Liver (tissue), 9 donors: ENCODE results near the gene CALU. TPM values are rescaled to one million over a fixed set of nuclear protein-coding genes. Genes with fewer than 3 reads are reported as not detected.

Experiments
- DNase-seq: peaks from one replicate; pipeline ENCODE4 v3.0.0-alpha.2; 2017; ENCODE audit warnings: low spot score
- H3K27ac ChIP-seq, 2 donors: one replicate each; pipeline ENCODE4 v1.7.0; 2013; ENCODE audit warnings: inconsistent platforms in 2 of 2, low read length in 2 of 2, control low read depth in 1 of 2, low read depth in 1 of 2, mild to moderate bottlenecking in 1 of 2
- H3K27me3 ChIP-seq, 4 donors: one replicate each; pipeline versions ENCODE4 v1.6.1 to v1.7.0; 2013; ENCODE audit warnings: low read length in 3 of 4, inconsistent platforms in 1 of 4, mild to moderate bottlenecking in 1 of 4, moderate library complexity in 1 of 4; ENCODE audit not compliant: control insufficient read depth in 4 of 4, insufficient read depth in 4 of 4
- H3K36me3 ChIP-seq, 4 donors: one replicate each; pipeline versions ENCODE4 v1.6.1 to v1.7.0; 2013; ENCODE audit warnings: low read length in 3 of 4, mild to moderate bottlenecking in 3 of 4, low read depth in 1 of 4, moderate library complexity in 1 of 4; ENCODE audit not compliant: control insufficient read depth in 4 of 4, insufficient read depth in 3 of 4
- H3K4me1 ChIP-seq, 4 donors: one replicate each; pipeline versions ENCODE4 v1.6.1 to v1.7.0; 2013; ENCODE audit warnings: low read length in 3 of 4, mild to moderate bottlenecking in 3 of 4, moderate library complexity in 1 of 4; ENCODE audit not compliant: control insufficient read depth in 4 of 4, insufficient read depth in 4 of 4
- H3K4me3 ChIP-seq, 3 donors: one replicate each; pipeline versions ENCODE4 v1.6.1 to v1.7.0; 2013; ENCODE audit warnings: low read length in 3 of 3, control low read depth in 1 of 3, low read depth in 1 of 3, mild to moderate bottlenecking in 1 of 3
- H3K9ac ChIP-seq, 2 donors: one replicate each; pipeline ENCODE4 v1.7.0; 2013; ENCODE audit warnings: low read length in 2 of 2, mild to moderate bottlenecking in 2 of 2, moderate library complexity in 2 of 2, control low read depth in 1 of 2, low read depth in 1 of 2
- H3K9me3 ChIP-seq, 4 donors: one replicate each; pipeline versions ENCODE4 v1.6.1 to v1.7.0; 2013; ENCODE audit warnings: low read length in 3 of 4; ENCODE audit not compliant: control insufficient read depth in 4 of 4
- ATF3 ChIP-seq: IDR thresholded peaks from 2 replicates; pipeline ENCODE4 v1.6.1; 2016; ENCODE audit warnings: antibody characterized with exemption
- CTCF ChIP-seq: fragments of 150-350 bp; IDR thresholded peaks from 2 replicates; pipeline ENCODE4 v1.5.1; 2017; ENCODE audit warnings: improper control_type of control experiment, low read depth, low read length; ENCODE audit not compliant: missing input control
- EGR1 ChIP-seq, 2 donors: IDR thresholded peaks; 2 replicates each; pipeline ENCODE4 v1.6.1; 2016 to 2018; ENCODE audit warnings: antibody characterized with exemption in 2 of 2, low read depth in 2 of 2
- FOXA1 ChIP-seq: IDR thresholded peaks from 2 replicates; pipeline ENCODE4 v1.6.1; 2016; ENCODE audit warnings: antibody characterized with exemption
- FOXA2 ChIP-seq: IDR thresholded peaks from 2 replicates; pipeline ENCODE4 v1.6.1; 2016; ENCODE audit warnings: antibody characterized with exemption
- GABPA ChIP-seq, 2 donors: IDR thresholded peaks in 1 of 2; conservative IDR thresholded peaks in 1 of 2; 2 replicates each; pipeline ENCODE4 v1.6.1; 2016; ENCODE audit warnings: antibody characterized with exemption in 2 of 2, mild to moderate bottlenecking in 1 of 2, moderate library complexity in 1 of 2
- HNF4A ChIP-seq, 2 donors: conservative IDR thresholded peaks; 2 replicates each; pipeline ENCODE4 v1.6.1; 2016; ENCODE audit warnings: antibody characterized with exemption in 2 of 2, mild to moderate bottlenecking in 2 of 2
- HNF4G ChIP-seq: IDR thresholded peaks from 2 replicates; pipeline ENCODE4 v1.6.1; 2016; ENCODE audit warnings: antibody characterized with exemption
- JUND ChIP-seq, 2 donors: IDR thresholded peaks; 2 replicates each; pipeline ENCODE4 v1.6.1; 2016; ENCODE audit warnings: antibody characterized with exemption in 2 of 2
- MAX ChIP-seq: IDR thresholded peaks from 2 replicates; pipeline ENCODE4 v1.6.1; 2016; ENCODE audit warnings: antibody characterized with exemption
- NR2F2 ChIP-seq: IDR thresholded peaks from 2 replicates; pipeline ENCODE4 v1.6.1; 2016; ENCODE audit warnings: antibody characterized with exemption
- RAD21 ChIP-seq, 2 donors: IDR thresholded peaks; 2 replicates each; pipeline ENCODE4 v1.6.1; 2016; ENCODE audit warnings: antibody characterized with exemption in 2 of 2, mild to moderate bottlenecking in 2 of 2
- REST ChIP-seq: IDR thresholded peaks from 2 replicates; pipeline ENCODE4 v1.6.1; 2016; ENCODE audit warnings: antibody characterized with exemption, mild to moderate bottlenecking
- RXRA ChIP-seq, 2 donors: IDR thresholded peaks; 2 replicates each; pipeline ENCODE4 v1.6.1; 2017 to 2018; ENCODE audit warnings: antibody characterized with exemption in 2 of 2, mild to moderate bottlenecking in 1 of 2
- SP1 ChIP-seq: IDR thresholded peaks from 2 replicates; pipeline ENCODE4 v1.6.1; 2018; ENCODE audit warnings: antibody characterized with exemption, mild to moderate bottlenecking
- TAF1 ChIP-seq: conservative IDR thresholded peaks from 2 replicates; pipeline ENCODE4 v1.6.1; 2016; ENCODE audit warnings: antibody characterized with exemption, mild to moderate bottlenecking
- YY1 ChIP-seq: IDR thresholded peaks from 2 replicates; pipeline ENCODE4 v1.6.1; 2016; ENCODE audit warnings: antibody characterized with exemption, mild to moderate bottlenecking
- ZBTB33 ChIP-seq: IDR thresholded peaks from 2 replicates; pipeline ENCODE4 v1.6.1; 2016; ENCODE audit warnings: antibody characterized with exemption
- WGBS: extraction: QIAGEN DNeasy Blood & Tissue Kit; methylation state at CpG from one replicate; pipeline ENCODE4 v1.1.7; 2013; 5-methylcytosine and 5-hydroxymethylcytosine counted together
- polyA plus RNA-seq, 2 donors: library from polyadenylated mRNA; stranded (reverse) in 1 of 2; unstranded in 1 of 2; fragments of 200-250 nt in 1 of 2; fragments of >200 nt in 1 of 2; fragmentation: Nextera tagmentation in 1 of 2; extraction: Ambion mirVana in 1 of 2; gene quantifications; one replicate each; pipeline versions ENCODE4 v1.2.1 to v1.2.3, GENCODE V29; 2013 to 2015
- total RNA-seq, 2 donors: library from RNA; depleted of rRNA; stranded (reverse); fragments of >200 nt; gene quantifications; one replicate each; pipeline ENCODE4 v1.2.3, GENCODE V29; 2014
- donor health status: healthy.
- donor health status: healthy.
- donor health status: healthy.
- donor health status: healthy.
- donor health status: healthy.

Gene CALU
- total and polyA plus RNA-seq, 4 donors = 37.1 to 57.9 (median 42.5) TPM

GRCh38 chr7:128757203-128757602, 18.0 kb downstream of the CALU start:
- 87% methylated on average over 2 of the region's 2 CpGs for WGBS
- DNase-seq = no peak
- Histone ChIP-seq H3K9ac (no peak overlapping the region), H3K36me3 (peaks cover 7 to 57% (median 48%) of the 10 kb centered on the region in 4 donors), H3K27ac (no peak overlapping the region), H3K4me3 (no peak overlapping the region), H3K4me1 (no peaks in the 10 kb centered on the region), H3K27me3 (no peaks in the 10 kb centered on the region), H3K9me3 (no peaks in the 10 kb centered on the region)
- TF ChIP-seq RXRA (IDR thresholded peaks at IDR 0.05) = no peak

GRCh38 chr7:128758553-128758952, 19.4 kb downstream of the CALU start:
- Histone ChIP-seq H3K9me3 (no peaks in the 10 kb centered on the region), H3K27me3 (no peaks in the 10 kb centered on the region), H3K9ac (no peak overlapping the region), H3K4me1 (no peaks in the 10 kb centered on the region), H3K36me3 (peaks cover 7 to 50% (median 44%) of the 10 kb centered on the region in 4 donors), H3K27ac (no peak overlapping the region), H3K4me3 (no peak overlapping the region)
- WGBS = 98% methylated on average over 1 of the region's 1 CpG
- no peak for TF ChIP-seq ATF3
- no peak for DNase-seq

- H3K9ac ChIP-seq = no peak overlapping the region
- no peak for TF ChIP-seq JUND (IDR thresholded peaks at IDR 0.05)
- TF ChIP-seq ATF3 = no peak
- TF ChIP-seq YY1 = no peak
- TF ChIP-seq NR2F2 = no peak
- no peak for TF ChIP-seq HNF4G
- no peak for TF ChIP-seq RAD21 (IDR thresholded peaks at IDR 0.05)
- no peak for TF ChIP-seq FOXA1
- no peak for TF ChIP-seq FOXA2
- no peak for TF ChIP-seq REST
- no peak for TF ChIP-seq CTCF
- TF ChIP-seq TAF1 = no peak
- TF ChIP-seq GABPA (IDR thresholded peaks at IDR 0.05 in 1 of 2, conservative IDR thresholded peaks at IDR 0.05 in 1 of 2) = no peak
- TF ChIP-seq EGR1 (IDR thresholded peaks at IDR 0.05; ENCODE audit: low read depth in 2 of 2) = no peak
- TF ChIP-seq RXRA (IDR thresholded peaks at IDR 0.05) = no peak
- no peak for TF ChIP-seq ZBTB33
- no peak for TF ChIP-seq SP1
- TF ChIP-seq MAX = no peak
- no peak for TF ChIP-seq HNF4A (conservative IDR thresholded peaks at IDR 0.05)
- no peaks in the 10 kb centered on the region for H3K4me1 ChIP-seq
- H3K27ac ChIP-seq = no peak overlapping the region
- H3K36me3 ChIP-seq = peaks cover 7 to 49% (median 42%) of the 10 kb centered on the region in 4 donors
- no peaks in the 10 kb centered on the region for H3K27me3 ChIP-seq
- H3K9me3 ChIP-seq = no peaks in the 10 kb centered on the region
- H3K4me3 ChIP-seq = no peak overlapping the region
- DNase-seq = no peak
Measured at GRCh38 chr7:128759242-128759641, 20.1 kb downstream of the CALU start.
